IPS-15b (cell line): Measurements from ENCODE around the gene SNAPC2.
"Not testable (repeated sequence)": the region's sequence is repeated elsewhere in the genome, so short reads cannot be mapped to it uniquely, and the experiment has no call there.

Experiments
- H3K27me3 ChIP-seq: one replicate; pipeline ENCODE4 v1.6.1; 2013; ENCODE audit warnings: low read length; ENCODE audit not compliant: control insufficient read depth, insufficient read depth
- H3K36me3 ChIP-seq: one replicate; pipeline ENCODE4 v1.6.1; 2013; ENCODE audit warnings: low read length; ENCODE audit not compliant: control insufficient read depth, insufficient read depth
- H3K4me1 ChIP-seq: one replicate; pipeline ENCODE4 v1.6.1; 2013; ENCODE audit warnings: mild to moderate bottlenecking, low read length; ENCODE audit not compliant: control insufficient read depth, insufficient read depth
- H3K4me3 ChIP-seq: one replicate; pipeline ENCODE4 v1.5.1; 2013; ENCODE audit warnings: low read depth, low read length
- H3K9ac ChIP-seq: one replicate; pipeline ENCODE4 v1.6.1; 2013; ENCODE audit warnings: low read depth, mild to moderate bottlenecking, low read length
- H3K9me3 ChIP-seq: one replicate; pipeline ENCODE4 v1.6.1; 2013; ENCODE audit warnings: mild to moderate bottlenecking, low read length; ENCODE audit not compliant: control insufficient read depth, insufficient read depth

SNAPC2 gene

GRCh38 chr19:7879836-7880235 is 40.3 kb upstream of the SNAPC2 start:
- Histone ChIP-seq H3K4me1 (no peaks in the 10 kb centered on the region), H3K4me3 (no peak overlapping the region)

GRCh38 chr19:7881910-7882309 is 38.2 kb upstream of the SNAPC2 start:
- Histone ChIP-seq H3K9me3 (no peaks in the 10 kb centered on the region), H3K4me1 (no peaks in the 10 kb centered on the region), H3K9ac (no peak overlapping the region), H3K4me3 (no peak overlapping the region), H3K36me3 (no peaks in the 10 kb centered on the region), H3K27me3 (no peaks in the 10 kb centered on the region)

More at GRCh38 chr19:7879836-7880235, 40.3 kb upstream of the SNAPC2 start:
- Histone ChIP-seq H3K36me3 (no peaks in the 10 kb centered on the region), H3K9ac (no peak overlapping the region), H3K27me3 (peaks cover 6% of the 10 kb centered on the region), H3K9me3 (no peaks in the 10 kb centered on the region)

DNA sequence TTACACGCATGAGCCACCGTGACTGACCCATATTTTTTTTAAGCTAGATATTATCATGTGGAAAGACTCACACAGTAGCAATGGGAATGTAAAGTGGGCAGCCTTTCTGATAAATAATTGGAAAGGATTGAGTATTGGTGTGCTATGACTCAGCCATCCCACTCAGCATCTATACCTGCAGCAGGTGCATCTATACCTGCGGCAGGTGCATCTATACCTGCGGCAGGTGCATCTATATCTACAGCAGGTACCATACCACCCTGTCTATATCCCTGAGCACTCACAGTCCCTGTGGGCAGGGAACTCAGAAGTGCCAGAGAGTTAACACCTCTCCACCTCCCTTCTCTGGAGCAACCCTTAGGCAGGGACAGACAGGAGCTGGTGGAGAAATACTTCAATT is 37.0 kb upstream of the SNAPC2 start:
- Histone ChIP-seq H3K27me3 (no peaks in the 10 kb centered on the region), H3K9me3 (no peaks in the 10 kb centered on the region), H3K36me3 (no peaks in the 10 kb centered on the region), H3K4me3 (no peak overlapping the region), H3K9ac (no peak overlapping the region), H3K4me1 (peaks cover 4% of the 10 kb centered on the region)

DNA sequence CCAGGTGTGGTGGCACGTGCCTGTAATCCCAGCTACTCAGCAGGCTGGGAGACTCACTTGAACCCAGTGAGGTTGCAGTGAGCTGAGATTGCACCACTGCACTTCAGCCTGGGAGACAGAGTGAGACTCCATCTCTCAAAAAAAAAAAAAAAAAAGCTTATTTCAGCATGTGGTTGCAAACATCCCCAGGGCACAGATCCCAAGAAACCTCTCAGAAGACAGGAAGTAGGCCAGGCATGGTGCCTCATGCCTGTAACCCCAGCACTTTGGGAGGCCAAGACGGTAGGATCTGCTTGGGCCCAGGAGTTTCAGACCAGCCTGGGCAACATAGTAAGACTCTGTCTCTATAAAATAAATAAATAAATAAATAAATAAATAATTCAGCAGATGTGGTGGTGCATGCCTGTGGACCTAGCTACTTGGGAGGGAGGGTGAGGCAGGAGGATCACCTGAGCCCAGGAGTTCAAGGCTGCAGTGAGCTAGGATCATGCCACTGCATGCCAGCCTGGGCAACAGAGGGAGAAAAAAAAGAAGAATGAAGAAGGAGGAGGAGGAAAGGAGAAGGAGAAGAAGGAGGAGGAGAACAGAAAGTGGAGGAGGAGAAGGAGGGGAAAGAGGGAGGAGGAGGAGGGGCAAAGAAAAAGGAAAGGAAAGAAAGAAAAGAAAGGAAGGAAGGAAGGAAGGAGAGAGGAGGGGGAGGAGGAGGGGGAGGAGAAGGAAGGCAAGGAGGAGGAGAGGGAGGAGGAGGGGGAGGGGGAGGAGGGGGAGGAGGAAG is 36.2 kb upstream of the SNAPC2 start:
- peaks cover 3% of the 10 kb centered on the region for H3K27me3 ChIP-seq
- H3K9ac ChIP-seq: no peak overlapping the region
- H3K4me1 ChIP-seq: peaks cover 5% of the 10 kb centered on the region
- no peaks in the 10 kb centered on the region for H3K36me3 ChIP-seq
- H3K9me3 ChIP-seq: no peaks in the 10 kb centered on the region
- no peak overlapping the region for H3K4me3 ChIP-seq

GRCh38 chr19:7885818-7886217 is 34.3 kb upstream of the SNAPC2 start:
- Histone ChIP-seq H3K9me3 (no peaks in the 10 kb centered on the region), H3K4me1 (peaks cover 6% of the 10 kb centered on the region), H3K4me3 (no peak overlapping the region), H3K36me3 (no peaks in the 10 kb centered on the region), H3K9ac (no peak overlapping the region), H3K27me3 (peaks cover 3% of the 10 kb centered on the region)

DNA sequence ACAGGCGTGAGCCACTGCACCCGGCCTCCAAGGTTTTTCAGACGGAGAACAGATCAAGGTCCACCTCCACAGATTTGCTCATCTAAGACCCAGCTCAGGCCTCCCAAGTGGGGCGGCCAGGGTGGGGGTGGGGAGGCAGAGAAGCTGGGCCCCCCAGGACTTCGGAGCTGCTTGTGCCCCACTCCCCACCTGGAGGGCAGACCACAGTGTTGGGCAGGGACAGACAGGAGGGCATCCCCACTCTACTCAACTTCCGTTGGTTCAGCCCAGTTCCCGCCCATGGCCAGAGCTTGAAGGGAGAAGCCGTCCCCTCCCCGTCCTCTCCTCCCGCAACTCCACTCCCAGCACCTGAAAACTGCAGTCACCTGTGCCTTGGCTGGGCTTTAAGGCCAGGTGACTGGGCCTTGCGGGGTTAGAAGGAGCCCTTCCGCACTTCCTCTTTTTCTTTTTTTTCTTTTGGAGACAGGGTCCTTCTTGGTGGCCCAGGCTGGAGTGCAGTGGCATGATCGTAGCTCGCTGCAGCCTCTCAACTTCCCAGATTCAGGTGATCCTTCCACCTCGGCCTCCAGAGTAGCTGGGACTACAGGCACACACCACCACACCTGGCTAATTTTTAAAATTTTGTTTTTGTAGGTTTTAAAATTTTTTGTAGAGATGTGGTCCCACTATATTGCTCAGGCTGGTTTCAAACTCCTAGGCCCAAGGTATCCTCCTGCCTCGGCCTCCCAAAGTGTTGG is 32.6 kb upstream of the SNAPC2 start:
- H3K4me1 ChIP-seq: peaks cover 6% of the 10 kb centered on the region
- no peak overlapping the region for H3K9ac ChIP-seq
- H3K27me3 ChIP-seq: peaks cover 3% of the 10 kb centered on the region
- H3K9me3 ChIP-seq: no peaks in the 10 kb centered on the region
- peak overlapping the region; percentile 58 for H3K4me3 ChIP-seq
- H3K36me3 ChIP-seq: no peaks in the 10 kb centered on the region

GRCh38 chr19:7888145-7888825 is 31.9 kb upstream of the SNAPC2 start, which contains the start of gene LRRC8E:
Gene LRRC8E, plus strand, starts transcription at chr19:7888510. Its CDS starts 7,094 bp downstream, at chr19:7895604.
- Histone ChIP-seq H3K27me3 (peaks cover 3% of the 10 kb centered on the region), H3K36me3 (no peaks in the 10 kb centered on the region), H3K4me3 (peak within 1 kb of the TSS; percentile 58), H3K9ac (peak within 1 kb of the TSS; percentile 65), H3K9me3 (no peaks in the 10 kb centered on the region), H3K4me1 (peaks cover 6% of the 10 kb centered on the region)

GRCh38 chr19:7888826-7889217 is 31.3 kb upstream of the SNAPC2 start:
- H3K9ac ChIP-seq: peak overlapping the region; percentile 65
- peaks cover 3% of the 10 kb centered on the region for H3K27me3 ChIP-seq
- H3K4me3 ChIP-seq: peak overlapping the region; percentile 58
- H3K36me3 ChIP-seq: no peaks in the 10 kb centered on the region
- peaks cover 6% of the 10 kb centered on the region for H3K4me1 ChIP-seq
- H3K9me3 ChIP-seq: no peaks in the 10 kb centered on the region

DNA sequence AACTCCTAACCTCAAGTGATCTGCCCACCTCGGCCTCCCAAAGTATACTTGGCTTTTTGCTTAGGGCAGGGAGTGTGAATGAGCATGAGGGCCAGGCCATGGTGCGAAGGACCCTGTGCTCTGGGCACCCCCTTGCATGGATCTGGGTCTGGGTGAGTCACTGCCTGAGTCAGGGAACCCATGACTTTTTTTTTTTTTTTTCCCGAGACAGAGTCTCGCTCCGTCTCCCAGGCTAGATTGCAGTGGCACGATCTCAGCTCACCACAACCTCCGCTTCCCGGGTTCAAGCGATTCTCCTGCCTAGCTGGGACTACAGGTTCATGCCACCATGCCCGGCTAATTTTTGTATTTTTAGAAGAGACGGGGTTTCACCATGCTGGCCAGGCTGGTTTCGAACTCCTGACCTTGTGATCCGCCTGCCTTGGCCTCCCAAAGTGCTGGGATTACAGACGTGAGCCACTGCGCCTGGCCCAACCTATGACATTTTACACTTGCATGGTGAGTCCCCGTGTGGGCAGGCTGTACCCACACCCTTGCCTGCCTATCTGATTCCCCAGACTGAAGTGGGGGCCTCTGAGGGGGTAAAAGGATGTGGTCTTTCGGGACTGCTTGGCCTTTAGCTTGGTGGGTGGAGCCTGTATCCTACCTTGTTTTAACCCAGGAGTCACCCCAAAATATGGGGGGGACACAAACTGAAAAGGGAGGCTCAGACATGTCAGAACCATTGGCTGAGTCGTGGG is 26.6 kb upstream of the SNAPC2 start:
- not testable (repeated sequence) for H3K27me3 ChIP-seq, H3K9ac ChIP-seq, H3K36me3 ChIP-seq, H3K4me3 ChIP-seq, H3K9me3 ChIP-seq, H3K4me1 ChIP-seq

DNA sequence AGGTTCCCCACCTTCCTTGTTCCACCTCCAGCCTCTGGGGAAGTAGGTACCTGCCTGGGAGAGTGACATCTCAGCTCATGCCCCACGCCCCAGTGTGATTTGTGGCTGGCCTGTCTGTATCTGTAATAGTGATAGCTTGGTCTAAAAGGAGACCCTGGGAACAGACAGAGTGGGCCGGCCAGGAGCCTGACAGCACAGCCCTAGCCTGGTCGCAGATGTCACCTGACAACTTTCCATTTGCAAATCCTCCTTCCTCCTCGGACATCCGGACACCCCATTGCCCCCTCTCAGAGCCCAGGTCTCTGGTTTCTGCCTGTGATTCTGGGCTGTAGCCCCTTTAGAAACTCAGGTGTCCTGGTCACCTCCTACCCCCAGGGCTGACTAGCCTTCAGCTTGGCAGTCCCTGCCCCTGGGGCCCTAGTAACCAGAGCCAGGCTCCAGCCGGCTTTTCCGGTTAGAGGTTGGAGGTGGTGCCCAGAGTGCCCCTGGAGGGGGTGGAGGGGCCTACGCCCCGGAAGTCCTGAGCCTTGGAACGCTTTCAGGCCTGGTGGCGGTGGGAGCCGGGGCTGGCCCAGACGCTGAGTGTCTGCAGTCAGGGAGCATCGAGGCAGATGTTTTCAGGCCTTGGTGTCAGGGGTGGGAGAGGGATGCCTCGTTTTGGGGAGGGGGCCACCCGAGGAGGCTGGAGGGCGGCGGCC is 25.4 kb upstream of the SNAPC2 start:
- H3K9me3 ChIP-seq: no peaks in the 10 kb centered on the region
- no peak overlapping the region for H3K9ac ChIP-seq
- H3K4me3 ChIP-seq: no peak overlapping the region
- H3K36me3 ChIP-seq: peaks cover 4% of the 10 kb centered on the region
- H3K27me3 ChIP-seq: no peaks in the 10 kb centered on the region
- no peaks in the 10 kb centered on the region for H3K4me1 ChIP-seq

GRCh38 chr19:7895565-7895964 is 24.6 kb upstream of the SNAPC2 start:
- Histone ChIP-seq H3K9me3 (no peaks in the 10 kb centered on the region), H3K27me3 (no peaks in the 10 kb centered on the region)

More at GRCh38 chr19:7895565-7895964, 24.6 kb upstream of the SNAPC2 start:
- H3K4me3 ChIP-seq: no peak overlapping the region
- peak overlapping the region; percentile 12 for H3K9ac ChIP-seq
- no peaks in the 10 kb centered on the region for H3K4me1 ChIP-seq
- H3K36me3 ChIP-seq: peaks cover 12% of the 10 kb centered on the region
